SH-SY5Y (cell line): ENCODE data around the gene NTHL1.
A peak's percentile ranks its signal among the peaks of the same experiment; 100 is the strongest.

ENCODE experiments used
- GATA2 ChIP-seq: IDR thresholded peaks from 2 replicates; pipeline ENCODE4 v1.6.1; 2011; ENCODE audit warnings: mild to moderate bottlenecking, low read depth, low read length
- GATA3 ChIP-seq: IDR thresholded peaks from 2 replicates; pipeline ENCODE4 v1.6.1; 2011; ENCODE audit warnings: low read depth, mild to moderate bottlenecking, low read length, moderate library complexity

GRCh38 chr16:2039274-2040031 is 8.2 kb downstream of the NTHL1 start:
- peak; percentile 26; the same call in 1 of the 2 replicates for TF ChIP-seq GATA2
- no peak for TF ChIP-seq GATA3
